Activated naive CD4-positive, alpha-beta T cell (primary cell): ENCODE data around the gene TTYH2.

Experiments used
- DNase-seq, 4 experiments: peaks; one replicate each; lab custom pipeline; 2025; lab: John Stamatoyannopoulos, UW

The TTYH2 gene

DNA sequence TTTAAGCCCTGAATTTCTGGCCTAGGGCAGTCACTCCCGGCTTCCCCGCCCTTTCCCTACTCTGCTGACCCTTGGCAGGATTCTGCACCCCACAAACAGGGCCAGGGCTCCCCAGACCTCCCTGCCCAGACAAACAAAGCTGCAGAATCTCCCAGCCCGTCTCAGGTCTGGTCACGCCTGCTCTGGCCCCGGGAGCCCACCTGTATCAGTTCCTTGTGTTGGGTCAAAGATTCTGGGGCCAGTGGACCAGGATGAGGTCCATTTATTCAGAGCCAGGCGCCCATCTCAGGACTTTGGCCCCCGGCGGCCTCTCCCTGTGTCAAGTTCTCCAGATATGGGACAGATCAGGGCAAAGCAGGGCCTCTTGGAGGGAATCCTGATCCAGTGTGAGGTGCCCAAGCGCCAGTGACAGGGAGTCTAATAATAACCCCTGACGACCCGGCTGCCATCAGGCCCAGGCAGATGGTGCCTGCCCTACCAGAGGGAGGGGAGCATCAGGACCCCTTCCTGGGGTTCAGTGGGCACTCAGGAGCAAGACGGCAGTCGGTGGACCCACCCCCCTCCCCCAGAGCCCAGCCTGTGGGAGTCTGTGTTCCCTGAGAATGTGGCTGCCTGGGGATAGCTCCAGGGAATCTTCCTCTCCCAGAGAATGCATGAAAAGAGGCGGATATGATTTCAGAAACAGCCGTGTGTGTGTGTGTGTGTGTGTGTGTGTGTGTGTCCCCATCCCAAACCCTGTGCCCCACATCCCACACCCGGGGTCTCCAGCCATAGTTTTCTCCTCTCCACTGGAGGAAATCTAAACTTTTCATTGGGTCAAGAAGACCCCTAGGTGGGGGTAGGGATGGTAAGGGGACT, 1.3 kb downstream of the TTYH2 start:
- no peak for DNase-seq

DNA sequence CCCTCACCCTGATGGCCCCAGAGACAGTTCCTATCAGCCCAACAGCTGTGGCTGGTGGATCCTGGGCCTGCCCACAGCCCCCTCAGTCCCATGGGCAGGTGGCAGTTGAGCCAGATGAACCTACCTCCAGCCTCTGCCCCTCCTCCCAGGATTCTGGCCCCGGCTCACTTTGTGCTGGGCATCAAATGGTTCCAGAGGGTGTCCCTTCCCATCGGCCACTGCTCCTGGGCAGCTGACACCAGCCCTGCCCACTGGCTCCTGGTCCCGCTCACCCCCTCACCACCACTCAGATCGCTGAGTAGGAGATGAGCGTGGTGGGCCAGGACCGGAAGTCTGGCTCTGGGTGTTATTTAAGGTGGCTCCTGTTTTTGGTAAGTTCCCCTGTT, 2.0 kb downstream of the TTYH2 start:
- DNase-seq: no peak

DNA sequence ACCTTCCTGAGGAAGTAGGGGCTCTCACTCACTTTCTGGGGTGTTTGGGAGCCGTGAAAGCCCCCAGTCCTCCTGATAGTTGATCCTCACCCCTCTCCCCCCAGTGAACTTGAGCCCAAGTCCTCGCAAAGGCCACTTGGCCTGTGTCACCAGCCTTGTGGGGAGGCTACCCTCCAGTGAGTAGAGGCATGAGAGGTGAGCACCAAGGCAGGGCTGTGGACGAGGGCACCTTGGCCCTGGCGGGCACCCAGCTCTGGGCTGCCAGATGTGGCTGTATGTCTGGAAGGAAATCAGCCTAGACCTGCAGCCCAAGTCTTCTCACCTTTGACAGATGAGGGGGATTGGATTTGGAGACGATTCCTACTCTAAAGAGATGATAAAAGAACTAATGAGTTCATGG, 3.1 kb downstream of the TTYH2 start:
- DNase-seq: no peak

DNA sequence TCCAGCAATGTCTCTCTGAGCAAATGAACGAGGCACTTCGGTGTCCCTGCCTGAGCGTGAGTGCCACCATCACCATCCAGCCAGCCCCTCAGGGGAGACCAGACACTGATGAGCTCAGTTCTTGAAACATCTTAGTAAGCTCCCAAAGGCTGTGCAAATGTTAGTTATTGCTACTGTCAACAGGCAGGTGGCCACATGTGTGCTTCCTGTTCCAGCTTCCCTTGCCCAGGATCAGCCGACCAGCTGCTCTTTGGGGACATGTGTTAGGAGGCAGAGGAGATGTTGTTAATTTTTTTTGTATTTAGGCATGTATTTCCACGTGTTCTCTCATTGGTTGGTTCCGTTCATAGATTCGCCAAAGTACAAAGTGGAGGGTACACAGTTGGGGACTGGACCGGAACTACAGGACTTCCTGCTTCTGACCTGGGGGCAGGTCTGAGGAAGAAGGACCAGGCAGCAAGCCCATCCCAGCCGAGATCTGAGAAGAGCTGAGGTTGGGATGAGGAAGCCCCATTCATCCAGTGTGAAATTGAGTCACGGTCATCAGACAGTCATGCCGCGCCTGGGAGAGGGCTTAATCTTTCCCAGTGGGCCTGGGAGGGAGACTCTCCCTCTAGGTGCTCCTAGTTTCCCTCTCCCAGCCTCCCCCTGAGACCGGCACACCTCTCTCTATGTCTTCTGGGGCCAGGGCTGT, 3.8 kb downstream of the TTYH2 start:
- DNase-seq: no peak

DNA sequence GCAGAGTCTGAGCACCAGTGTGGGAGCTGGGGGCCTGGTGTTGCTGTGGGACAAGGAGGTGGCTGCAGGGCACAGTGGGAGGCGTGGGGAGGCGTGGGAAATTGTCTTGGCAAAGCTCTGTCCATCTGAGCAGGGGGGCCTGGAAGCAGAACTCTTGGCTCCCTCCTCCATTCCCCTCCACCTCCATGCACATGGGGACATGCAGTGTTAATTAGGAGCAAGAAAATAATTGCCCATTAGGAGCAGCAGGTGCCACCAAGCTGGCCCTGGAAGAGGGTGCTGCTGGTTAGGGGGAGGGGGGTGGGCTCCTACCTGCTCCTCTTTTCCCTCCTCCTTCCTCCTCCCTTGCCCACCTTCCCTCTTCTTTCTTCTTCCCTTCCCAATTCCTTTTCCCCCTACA, 4.5 kb downstream of the TTYH2 start:
- DNase-seq: no peak

DNA sequence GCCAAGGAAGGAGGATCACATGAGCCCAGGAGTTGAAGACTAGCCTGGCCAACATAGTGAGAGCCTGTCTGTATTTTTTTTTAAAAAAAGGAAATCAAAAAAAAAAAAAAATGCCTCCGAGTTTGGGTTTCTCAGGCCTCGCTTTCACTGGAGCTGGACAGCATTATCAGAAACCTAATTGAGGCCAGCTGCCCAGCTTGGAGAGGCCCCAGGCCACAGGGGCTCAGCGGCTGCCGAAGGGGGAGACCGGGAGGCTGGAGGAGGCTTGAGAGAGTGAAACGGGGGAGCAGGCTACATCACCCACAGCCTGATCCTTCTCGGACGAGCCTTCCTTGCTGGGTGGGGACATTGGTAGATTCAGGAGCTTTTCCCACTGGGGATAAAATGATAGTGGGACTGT, 5.1 kb downstream of the TTYH2 start:
- DNase-seq: no peak

DNA sequence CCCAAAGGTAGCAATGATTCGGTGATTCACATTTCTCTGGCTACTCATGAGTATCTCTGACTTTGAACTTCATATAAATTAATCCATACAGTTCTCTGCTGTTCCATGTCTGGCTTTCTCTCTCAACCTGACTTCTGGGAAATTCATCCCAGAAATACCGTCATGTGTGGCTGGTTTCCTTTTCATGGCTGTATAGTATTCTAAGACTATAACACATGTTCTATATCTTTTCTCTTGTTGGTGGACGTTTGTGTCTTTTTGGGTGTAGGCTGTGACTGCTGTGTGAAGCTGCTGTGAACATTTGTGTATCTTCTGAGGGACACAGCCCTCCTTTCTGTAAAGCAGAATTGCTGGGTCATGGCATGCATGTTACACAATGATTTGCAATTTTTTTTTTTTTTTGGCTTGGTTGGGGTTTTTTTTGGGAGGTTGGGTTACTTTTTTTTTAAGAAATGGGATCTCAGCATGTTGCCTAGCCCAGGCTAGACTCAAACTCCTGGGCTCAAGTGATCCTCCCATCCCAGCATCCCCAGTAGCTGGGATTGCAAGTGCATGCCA, 6.3 kb downstream of the TTYH2 start:
- DNase-seq: no peak

DNA sequence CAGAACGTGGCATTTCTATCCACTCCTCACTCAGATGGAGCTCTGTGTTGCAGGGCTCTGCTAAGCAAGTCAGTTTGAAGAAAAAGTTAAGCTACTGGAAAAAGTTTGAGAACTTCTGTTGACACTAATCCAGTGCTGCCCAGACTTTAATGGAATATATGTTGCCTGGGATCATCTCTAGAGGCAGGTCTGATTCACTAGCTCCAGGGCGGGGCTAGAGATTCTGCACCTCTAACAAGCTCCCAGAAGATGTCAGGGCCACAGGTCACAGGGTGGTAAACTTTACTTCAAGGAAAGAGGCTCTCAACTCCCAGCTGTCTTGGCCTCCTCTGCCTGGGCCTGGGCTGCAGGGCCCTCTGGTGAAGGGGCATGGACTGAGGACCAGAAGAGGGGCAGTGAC, 6.8 kb downstream of the TTYH2 start:
- DNase-seq: no peak

DNA sequence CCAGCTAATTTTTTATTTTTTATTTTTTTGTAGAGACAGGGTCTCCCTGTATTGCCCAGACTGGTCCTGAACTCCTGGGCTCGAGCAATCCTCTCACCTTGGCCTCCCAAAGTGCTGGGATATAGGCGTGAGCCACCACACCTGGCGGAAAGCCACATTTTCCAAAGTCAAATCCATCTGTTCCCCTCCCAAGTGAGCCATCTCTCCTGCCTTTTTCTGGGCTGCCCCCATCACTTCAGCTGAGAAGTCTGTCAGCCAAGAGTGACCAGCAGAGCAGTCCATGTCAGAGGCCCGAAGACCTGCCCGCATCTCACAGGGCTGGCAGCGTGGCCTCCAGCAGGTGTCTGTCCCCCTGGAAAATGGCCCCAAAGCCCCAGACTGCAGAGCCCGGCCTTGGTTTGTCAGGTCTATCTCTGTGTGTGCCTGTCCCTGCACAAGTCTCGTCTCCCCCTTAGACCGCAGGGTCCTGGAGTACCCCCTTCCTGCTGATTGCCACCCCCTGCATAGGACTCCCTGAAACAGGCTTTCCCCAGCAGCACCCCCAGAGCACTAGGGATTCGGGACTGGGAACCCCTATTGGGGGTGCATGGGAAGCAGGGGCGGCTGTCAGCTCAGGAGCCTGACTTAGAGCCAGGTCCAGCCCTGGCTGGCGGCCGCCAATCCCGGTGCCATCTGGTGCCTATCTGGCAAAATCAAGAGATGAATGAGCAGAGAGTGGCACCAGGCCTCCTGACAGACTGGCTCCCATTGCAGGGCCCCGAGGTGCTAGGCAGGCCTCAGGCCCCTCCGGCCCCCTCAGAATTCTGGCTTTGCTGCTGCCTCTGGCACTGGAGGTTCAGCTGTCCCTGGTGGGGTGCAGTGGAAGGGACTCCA, 7.8 kb downstream of the TTYH2 start:
- DNase-seq: no peak

DNA sequence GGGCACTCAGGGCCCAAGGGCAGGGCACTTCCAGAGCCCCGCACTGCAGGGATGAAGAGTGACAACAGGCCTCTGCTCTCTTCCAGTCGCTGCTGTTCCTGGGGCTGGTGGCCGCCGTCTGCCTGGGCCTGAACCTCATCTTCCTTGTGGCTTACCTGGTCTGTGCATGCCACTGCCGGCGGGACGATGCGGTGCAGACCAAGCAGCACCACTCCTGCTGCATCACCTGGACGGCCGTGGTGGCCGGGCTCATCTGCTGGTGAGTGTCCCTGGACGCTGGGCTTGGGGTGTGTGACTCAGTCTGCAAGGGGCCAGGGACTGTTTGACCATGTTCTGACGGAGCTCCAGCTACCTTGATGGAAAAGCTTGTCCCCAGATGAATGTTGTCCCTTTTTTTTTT, 9.0 kb downstream of the TTYH2 start:
- no peak for DNase-seq

DNA sequence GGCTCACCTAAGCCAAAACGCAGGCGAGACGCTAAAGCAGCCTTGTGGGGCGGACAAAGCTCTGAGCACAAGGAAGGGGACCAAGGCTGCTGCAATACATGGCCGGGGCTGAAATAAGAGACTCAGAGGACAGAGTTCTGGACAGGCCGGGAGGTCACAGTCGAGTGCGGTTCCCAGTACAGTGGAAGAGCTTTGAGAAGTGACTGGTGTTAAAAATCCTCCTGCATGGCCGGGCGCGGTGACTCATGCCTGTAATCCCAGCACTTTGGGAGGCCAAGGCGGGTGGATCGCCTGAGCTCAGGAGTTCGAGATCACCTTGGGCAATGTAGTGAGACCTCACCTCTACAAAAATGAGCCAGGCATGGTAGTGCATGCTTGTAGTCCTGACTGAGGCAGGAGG, 10.5 kb downstream of the TTYH2 start:
- no peak for DNase-seq

DNA sequence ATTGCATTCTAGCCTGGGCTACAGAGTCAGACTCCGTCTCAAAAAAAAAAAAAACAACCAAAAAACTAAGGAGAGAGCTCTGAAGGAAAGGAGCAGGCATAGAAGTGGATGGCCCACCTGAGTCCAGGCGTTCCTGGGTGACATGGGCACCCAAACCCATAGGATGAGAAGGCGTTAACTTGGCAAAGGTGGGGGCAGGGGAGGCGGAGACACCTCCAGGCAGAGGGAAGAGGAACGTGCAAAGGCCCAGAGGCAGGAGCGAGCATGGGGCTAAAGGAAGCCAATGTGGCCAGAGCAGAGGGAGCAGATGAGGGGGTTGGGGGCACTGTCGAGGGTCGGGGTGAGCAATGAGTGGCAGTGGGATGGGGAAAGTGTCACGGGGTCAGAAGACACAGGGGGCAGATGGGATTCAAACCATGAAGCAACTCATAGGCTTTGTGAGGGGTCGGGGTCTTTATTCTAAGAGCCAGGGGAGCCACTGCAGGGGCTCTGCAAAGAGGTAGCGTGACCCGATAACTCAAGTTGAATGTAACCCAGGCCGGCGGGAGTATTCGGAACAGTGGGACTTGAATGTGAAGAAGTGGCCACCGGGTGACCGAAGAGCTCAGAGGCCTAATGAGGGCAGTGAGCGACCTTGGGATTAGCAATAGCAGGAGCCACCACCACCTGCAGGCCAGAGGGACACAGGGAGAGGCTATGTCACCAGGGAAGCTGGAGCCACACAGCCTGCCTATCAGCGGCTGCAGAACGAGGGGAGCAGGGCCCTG, 11.8 kb downstream of the TTYH2 start:
- no peak for DNase-seq

DNA sequence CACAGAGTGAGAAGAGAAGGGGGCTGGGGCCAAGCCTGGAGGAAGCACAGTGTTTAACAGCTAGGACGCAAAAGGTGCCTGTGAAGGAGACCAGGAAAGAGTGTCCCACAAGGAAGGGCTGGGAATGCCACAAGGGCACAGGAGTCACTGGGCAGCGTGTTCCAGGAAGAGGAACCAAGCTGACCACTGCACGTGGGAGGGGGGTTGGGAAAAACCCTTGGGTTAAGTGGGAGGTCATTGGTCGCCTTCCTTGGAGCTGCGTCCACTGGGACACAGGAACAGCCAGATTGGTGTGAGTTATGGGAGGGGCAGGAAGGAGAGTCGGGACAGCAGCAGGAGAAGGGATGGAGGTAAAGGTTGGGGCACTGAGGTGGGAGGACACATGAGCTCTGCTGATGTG, 12.9 kb downstream of the TTYH2 start:
- no peak for DNase-seq

DNA sequence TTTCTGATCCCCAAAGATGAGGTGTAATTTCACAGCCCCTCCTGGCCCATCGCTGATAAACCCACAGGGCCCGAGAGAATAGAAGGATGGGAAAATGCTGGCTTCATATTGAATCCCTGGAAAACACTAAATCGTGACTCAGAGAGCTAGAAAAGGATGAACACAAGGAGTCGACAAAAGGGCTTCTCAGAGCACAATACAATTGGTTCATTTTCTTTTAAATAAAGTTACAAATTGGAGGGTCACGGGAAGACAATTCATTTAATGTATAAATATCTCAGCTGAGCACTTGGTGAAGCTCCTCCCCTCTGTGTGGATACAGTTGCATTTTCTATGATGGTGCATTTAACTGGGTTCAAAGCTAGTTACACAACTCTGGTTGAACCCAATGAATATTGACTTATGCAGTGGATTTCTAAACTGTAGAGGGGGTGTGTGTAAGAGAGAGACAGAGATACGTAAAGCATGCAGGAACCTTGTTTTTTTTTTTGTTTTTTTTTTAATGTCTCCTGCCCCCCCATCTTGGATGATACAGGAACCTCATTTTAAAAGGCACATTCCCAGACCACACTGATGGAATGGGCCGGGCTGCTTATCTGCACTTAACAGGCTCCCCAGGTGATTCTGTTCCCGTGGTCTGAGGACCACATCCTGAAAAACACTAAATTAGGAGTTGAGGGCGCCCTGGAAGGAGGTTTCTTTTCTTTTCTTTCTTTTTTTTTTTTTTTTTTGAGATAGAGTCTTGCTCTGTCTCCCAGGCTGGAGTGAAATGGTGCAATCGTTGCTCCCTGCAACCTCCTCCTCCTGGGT, 14.1 kb downstream of the TTYH2 start:
- no peak for DNase-seq

DNA sequence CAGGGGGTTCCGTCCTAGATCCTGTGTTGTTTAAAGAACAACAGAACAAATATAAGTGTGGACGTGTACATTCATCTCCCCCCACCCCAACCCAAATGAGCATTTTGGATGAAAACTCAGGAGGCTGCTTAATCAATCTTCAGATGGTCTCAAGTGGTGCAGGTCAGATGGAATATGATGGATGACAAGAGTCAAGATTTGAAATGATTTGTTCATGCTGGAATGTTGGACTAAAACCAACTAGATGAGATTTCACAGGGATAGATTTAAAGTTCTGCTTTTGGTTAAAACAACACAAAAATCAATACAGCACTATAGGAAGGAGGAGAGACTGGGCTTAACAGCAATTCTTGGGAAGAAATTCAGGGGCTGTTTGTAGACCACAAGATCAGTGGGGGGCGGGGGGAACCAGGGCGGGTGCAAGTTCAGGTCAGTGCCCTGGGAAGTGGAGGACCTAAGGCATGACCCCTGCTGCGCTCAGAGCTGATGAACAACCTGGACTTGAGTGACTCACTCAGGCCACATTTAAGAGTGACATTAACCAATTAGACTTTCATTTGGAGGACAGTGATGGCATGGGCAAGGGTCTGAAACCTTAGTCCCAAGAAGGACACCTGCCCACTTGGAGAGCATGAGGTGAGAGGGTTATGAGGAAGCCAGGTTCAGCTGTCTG, 15.1 kb downstream of the TTYH2 start:
- no peak for DNase-seq

DNA sequence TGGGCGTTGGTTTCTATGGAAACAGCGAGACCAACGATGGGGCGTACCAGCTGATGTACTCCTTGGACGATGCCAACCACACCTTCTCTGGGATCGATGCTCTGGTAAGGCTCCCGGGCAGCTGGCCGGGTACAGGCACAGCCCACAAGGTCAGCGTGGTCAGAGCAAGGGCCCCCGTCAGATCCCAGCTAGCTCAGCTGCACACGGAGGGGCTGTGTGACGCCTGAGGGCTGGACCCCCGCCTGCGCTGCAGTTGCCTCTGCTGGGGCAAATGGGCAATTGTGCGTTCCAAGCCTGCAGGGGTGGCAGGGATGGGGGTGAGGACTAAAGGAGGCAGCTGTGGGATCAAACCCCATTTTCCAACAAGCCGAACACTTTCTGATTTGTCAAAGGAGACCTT, 17.5 kb downstream of the TTYH2 start:
- no peak for DNase-seq

DNA sequence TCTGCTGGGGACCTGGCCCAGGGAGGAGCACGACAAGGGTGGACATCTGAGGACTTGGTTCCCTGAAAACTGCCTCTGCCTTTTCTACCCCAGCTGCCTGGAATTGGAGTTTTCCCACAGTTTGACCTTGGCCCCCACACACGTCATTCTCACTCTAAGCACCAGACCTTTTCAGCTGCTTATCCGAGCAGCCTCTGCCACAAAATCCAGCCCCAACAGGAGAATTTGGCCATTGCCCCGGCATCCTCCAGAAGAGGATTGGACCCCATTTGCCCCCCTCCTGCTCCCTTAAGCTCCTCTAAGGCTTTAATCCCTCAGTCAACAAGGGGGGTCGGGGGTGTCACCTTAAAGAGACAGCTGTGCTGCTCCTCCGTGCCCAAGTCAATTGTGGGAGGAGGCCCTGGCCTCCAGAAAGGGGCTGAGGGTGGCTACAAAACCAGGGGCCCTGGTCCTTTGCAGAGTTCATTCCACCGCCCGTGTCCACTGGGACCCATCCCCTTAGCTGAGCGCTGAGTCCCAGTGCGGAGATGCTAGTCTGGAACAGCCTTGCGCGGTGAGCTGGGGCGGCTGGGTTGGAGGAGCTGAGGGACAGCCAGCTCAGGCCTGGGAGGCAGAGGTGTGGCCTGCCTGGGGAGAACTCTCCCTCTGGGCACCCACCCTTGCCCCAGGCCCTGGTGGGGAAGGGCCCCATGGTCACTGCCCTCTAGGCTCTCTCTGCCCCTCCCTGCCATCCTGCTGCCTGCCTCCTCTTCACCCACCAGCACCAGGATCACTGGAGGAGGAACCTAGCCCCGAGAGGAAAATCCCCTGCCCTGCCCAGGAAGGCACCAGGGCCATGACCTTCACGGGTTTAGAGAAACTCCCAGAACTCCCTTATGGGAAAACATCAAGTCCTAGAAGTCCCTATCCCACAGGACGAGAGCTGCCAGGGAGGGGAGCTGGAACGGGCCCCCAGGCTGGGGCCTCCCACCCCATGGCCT, 18.8 kb downstream of the TTYH2 start:
- DNase-seq: no peak

DNA sequence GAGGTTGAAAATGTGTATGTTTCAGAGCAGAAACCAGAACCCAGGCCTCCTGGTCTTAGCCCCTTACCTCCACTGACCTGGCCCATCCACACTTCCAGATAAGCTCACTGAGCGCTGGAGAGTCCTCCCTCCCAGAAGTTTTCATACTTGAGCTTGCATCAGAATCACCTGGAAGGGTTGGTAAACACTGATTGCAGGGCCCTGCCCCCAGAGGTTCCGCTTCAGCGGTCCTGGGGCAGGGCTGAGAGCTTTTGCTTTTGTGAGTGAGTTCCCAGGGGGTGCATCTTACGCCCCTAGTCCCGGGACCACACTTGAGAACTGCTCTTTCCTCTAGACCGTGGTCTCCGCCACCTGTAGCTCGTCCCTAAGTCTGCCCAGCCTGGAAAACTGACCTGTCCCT, 20.6 kb downstream of the TTYH2 start:
- DNase-seq: no peak

DNA sequence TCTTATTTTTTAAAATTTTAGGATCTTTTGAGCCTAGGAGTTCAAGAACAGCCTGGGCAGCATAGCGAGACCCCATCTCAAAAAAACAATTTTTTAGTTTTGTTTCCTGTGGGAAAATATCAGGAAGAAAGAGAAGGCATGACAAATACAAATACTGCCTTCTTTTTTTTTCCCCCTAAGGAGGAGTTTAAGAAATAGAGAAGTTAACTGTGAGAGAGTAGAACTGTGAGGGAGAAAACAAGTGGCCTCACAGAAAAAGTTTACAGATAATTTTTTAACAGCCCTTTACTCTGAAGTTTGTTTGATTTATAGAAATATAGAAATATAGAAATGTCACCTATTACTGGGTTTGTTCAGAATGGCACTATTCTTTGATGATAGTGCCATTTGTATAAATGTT, 21.1 kb downstream of the TTYH2 start:
- no peak for DNase-seq
